ENCODE measurements around the gene NME7.
"Not testable (repeated sequence)": the region's sequence is repeated elsewhere in the genome, so short reads cannot be mapped to it uniquely, and the experiment has no call there.

NME7 gene

GRCh38 chr1:169305948-169306347 is 61.6 kb downstream of the NME7 start:
- DNase-seq (ENCODE audit: low read depth in 2 of 2), result no peak

- no peak for DNase-seq (ENCODE audit: low read depth in 2 of 2)
These were observed 62.2 kb downstream of the NME7 start for GRCh38 chr1:169305356-169305755.

DNA sequence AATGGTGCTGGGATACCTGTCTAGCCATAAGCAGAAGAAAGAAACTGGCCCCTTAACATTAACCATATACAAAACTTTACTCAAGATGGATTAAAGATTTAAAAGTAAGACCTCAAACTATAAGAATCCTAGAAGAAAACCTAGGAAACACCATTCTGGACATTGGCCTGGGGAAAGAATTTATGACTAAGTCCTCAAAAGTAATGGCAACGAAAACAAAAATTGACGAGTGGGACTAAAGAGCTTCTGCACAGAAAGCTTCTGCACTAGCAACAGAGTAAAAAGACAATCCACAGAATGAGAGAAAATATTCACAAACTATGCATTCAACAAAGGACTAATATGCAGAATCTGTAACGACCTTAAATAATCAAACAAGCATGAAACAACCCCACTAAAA is 66.7 kb downstream of the NME7 start:
- no peak for DNase-seq (ENCODE audit: low read depth in 2 of 2)

- DNase-seq (ENCODE audit: low read depth in 2 of 2), result no peak
These were observed 69.2 kb downstream of the NME7 start for GRCh38 chr1:169298441-169298840.

- DNase-seq (ENCODE audit: low read depth in 2 of 2), result no peak
These were observed 71.8 kb downstream of the NME7 start for GRCh38 chr1:169295846-169296245.

GRCh38 chr1:169295425-169295824 is 72.2 kb downstream of the NME7 start:
- DNase-seq (ENCODE audit: low read depth in 2 of 2), result no peak

DNA sequence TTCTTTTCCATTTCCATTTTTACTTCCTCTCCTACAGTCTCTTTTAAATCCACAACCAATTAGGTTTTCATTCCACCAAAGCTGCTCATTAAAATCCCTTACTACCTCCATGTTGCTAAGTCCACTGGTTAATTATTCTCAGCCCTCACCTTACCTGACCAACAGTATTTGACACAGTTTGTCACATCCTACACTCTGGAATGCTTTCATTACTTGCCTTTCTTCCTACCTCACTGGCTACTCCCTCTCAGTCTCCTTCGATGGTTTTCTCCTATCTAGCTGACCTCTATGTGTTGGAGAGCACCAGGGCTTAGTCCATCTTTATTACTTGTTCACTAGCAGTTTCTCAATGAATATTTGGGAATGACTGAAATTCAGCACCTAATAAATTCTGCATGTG is 78.6 kb downstream of the NME7 start:
- DNase-seq (ENCODE audit: low read depth in 2 of 2), result no peak

- DNase-seq (ENCODE audit: low read depth in 2 of 2), result no peak
These were observed 79.6 kb downstream of the NME7 start for GRCh38 chr1:169288011-169288414.

- DNase-seq (ENCODE audit: low read depth in 2 of 2), result no peak
These were observed 80.3 kb downstream of the NME7 start for GRCh38 chr1:169287280-169287679.

- DNase-seq (ENCODE audit: low read depth in 2 of 2), result not testable (repeated sequence)
These were observed 86.0 kb downstream of the NME7 start for GRCh38 chr1:169281562-169281961.

DNA sequence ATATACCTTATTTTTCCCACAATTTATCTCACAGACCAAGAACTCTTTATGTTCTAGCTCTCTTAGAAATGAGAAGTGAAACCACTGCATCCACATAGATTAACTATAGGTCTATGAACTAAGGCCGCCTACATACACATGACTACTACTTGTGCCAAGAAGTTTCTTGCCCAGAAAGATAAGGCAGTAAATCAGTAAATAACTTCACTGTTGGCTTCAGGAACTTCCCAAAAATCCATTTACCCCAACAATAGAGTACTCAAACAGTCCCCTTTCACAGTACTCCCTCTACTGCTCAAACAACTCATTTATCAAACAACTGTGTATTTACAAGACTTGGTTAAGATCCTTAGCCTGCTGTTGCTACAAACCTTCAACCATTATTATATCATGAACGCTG is 96.5 kb downstream of the NME7 start:
- DNase-seq (ENCODE audit: low read depth in 2 of 2), result no peak

GRCh38 chr1:169266133-169266532 is 101.5 kb downstream of the NME7 start:
- no peak for DNase-seq (ENCODE audit: low read depth in 2 of 2)

DNA sequence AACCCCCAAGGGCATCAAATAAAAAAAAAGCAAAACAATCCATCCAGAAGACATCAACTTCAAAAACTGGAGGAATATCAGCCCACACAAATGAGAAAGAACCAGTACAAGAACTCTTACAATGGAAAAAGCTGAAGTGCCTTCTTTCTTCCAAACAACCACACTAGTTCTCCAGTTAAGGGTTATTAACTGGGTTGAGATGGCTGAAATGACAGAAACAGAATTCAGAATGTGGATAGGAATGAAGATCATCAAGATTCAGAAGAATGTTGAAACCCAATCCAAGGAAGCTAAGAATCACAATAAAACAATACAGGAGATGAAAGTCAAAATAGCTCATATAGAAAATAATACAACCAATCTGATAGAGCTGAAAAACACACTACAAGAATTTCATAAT is 104.5 kb downstream of the NME7 start:
- DNase-seq (ENCODE audit: low read depth in 2 of 2), result no peak

- no peak for DNase-seq (ENCODE audit: low read depth in 2 of 2)
These were observed 105.7 kb downstream of the NME7 start for GRCh38 chr1:169261884-169262283.

- no peak for DNase-seq (ENCODE audit: low read depth in 2 of 2)
These were observed 107.0 kb downstream of the NME7 start for GRCh38 chr1:169260478-169261151.

- DNase-seq (ENCODE audit: low read depth in 2 of 2), result no peak
These were observed 107.8 kb downstream of the NME7 start for GRCh38 chr1:169259816-169260215.

- DNase-seq (ENCODE audit: low read depth in 2 of 2), result no peak
These were observed 116.8 kb downstream of the NME7 start for GRCh38 chr1:169250795-169251194.

DNA sequence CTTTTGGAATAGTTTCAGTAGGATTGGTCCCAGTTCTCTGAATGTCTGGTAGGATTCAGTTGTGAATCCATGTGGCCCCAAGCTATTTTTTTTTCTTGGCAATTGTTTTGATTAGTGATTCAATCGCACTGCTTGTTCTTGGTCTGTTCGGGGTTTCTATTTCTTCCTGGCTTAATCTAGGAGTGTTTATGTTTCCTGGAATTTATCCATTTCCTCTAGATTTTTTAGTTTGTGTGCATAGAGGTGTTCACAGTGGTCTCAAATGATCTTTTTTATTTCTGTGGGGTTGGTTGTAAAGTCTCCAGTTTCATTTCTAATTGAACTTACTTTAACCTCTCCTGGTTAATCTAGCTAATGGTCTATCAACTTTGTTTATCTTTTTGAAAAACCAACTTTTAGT is 117.6 kb downstream of the NME7 start:
- no peak for DNase-seq (ENCODE audit: low read depth in 2 of 2)

- no peak for DNase-seq (ENCODE audit: low read depth in 2 of 2)
These were observed 118.0 kb downstream of the NME7 start for GRCh38 chr1:169249611-169250010.

DNA sequence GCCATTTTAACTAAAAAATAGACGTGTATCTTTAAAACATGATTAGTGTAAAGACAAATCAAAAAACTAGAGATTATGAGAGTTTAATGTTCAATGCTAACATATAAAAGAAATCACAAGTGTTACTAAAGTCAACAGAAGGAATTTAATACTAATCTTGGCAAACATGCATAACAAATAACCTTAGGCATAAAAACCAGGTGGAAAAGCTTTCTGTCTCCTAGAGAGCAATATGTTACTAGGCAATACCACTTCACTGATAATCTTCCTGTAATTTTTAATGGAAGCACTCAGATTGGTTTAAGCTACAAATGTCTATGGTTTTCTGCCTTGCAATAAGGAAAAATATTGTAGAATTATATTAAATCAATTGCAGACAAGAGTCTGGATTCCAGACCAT is 121.9 kb downstream of the NME7 start:
- no peak for DNase-seq (ENCODE audit: low read depth in 2 of 2)

DNA sequence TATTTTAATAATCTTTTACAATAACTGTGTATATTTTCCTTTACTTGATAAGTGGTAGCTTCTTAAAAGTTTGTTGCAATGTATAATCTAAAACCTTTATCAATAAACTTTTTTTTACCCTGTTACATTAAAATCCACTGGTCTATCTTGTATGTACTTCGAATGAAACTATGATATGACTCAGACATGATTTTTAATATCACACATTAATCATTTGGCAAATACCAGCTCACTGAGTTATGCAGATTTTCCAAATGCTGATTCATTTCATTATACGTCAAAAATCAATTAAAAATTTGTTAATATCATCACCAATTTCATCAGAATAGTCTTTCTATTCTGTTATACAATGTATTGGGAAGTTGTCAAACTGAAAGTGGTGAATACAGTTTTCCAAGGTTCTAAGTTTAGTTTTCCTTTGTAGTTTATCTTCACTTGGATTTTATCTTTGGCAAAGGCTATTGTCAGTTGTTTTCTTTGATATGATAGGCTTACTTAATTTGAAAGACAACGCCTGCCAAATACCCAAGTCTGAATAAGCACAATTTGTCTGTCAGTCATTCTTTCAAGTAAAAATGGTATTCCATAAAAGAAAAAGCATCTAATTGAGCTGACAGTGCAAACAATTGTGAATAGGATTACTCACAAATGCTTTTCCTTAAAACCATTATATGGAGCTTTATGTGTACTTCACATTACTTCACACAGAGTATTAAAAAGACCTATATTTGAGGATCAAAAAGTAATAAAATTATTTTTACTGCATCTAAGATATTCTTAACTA is 127.0 kb downstream of the NME7 start:
- DNase-seq (ENCODE audit: low read depth in 2 of 2), result no peak

DNA sequence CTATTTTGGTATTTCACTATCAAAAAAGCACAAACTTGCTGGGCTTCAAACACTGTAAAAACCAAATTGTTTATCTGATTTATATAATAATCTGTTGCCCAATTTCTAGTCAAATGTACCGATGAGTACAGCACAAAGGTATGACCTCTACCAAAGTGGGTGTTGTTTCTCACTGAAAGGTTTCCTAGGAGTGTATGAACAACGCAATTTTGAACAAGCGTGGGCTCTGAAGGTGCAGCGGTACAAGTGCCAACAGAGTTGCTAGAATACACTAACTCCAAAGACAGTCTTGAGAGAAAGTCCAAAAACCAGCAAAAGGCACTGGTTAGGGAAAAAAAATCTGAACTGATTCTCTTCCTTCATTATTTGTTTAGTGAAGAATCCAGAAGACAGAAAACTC is 130.7 kb downstream of the NME7 start:
- DNase-seq (ENCODE audit: low read depth in 2 of 2), result no peak

DNA sequence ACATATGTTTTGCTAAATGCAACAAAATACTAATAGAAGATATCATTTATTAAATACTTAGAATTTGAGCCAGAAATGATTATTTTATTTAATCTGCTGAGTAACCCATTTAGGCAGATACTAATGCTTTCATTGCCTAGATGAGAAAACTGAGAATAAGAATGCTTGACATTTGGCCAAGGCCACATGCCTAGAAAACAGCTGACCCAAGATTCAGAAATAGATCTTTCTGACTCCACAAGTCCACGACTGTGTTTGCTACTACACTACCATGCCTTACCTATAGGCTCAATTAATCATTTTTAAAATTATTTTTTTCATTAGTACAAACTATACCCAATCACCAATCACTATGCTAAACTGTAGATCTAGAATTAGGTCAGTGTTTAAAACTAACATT is 131.5 kb downstream of the NME7 start:
- DNase-seq (ENCODE audit: low read depth in 2 of 2), result no peak

- DNase-seq (ENCODE audit: low read depth in 2 of 2), result no peak
These were observed 132.0 kb downstream of the NME7 start for GRCh38 chr1:169235568-169235967.

Measured in activated CD8-positive, alpha-beta memory T cell treated with anti-CD3 and anti-CD28 coated beads for 4 hours (primary cell).